GM18870 (cell line): ENCODE measurements around the gene USP17L29.
"Not testable (repeated sequence)": the region's sequence is repeated elsewhere in the genome, so short reads cannot be mapped to it uniquely, and the experiment has no call there.

ENCODE experiments used
- ATAC-seq: cut with Tn5 transposase; IDR thresholded peaks from one replicate; pipeline ENCODE4 v1.9.1; 2021; ENCODE audit warnings: moderate library complexity; ENCODE audit not compliant: unreplicated experiment

The USP17L29 gene, protein sequence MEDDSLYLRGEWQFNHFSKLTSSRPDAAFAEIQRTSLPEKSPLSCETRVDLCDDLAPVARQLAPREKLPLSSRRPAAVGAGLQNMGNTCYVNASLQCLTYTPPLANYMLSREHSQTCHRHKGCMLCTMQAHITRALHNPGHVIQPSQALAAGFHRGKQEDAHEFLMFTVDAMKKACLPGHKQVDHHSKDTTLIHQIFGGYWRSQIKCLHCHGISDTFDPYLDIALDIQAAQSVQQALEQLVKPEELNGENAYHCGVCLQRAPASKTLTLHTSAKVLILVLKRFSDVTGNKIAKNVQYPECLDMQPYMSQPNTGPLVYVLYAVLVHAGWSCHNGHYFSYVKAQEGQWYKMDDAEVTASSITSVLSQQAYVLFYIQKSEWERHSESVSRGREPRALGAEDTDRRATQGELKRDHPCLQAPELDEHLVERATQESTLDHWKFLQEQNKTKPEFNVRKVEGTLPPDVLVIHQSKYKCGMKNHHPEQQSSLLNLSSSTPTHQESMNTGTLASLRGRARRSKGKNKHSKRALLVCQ

DNA sequence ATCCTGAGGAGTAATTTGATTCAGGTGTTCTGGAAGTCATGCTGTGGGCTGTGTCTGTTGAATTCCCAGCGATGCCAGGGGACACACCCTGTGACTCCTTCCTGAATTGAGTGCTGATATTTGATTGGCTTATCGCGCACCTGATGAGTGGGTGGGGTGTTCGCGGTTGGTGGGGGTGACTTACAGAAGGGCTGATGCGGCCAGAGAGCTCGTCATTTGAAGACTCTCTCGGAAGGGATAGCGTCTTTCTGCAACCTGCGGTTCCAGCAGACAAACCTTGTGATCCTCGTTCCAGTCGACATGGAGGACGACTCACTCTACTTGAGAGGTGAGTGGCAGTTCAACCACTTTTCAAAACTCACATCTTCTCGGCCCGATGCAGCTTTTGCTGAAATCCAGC, at the start of gene USP17L29:
Gene USP17L29, plus strand, starts transcription at position 301 of the 400 bp plus-strand sequence. Its CDS starts 0 bp downstream, at position 301.
- not testable (repeated sequence) for ATAC-seq

DNA sequence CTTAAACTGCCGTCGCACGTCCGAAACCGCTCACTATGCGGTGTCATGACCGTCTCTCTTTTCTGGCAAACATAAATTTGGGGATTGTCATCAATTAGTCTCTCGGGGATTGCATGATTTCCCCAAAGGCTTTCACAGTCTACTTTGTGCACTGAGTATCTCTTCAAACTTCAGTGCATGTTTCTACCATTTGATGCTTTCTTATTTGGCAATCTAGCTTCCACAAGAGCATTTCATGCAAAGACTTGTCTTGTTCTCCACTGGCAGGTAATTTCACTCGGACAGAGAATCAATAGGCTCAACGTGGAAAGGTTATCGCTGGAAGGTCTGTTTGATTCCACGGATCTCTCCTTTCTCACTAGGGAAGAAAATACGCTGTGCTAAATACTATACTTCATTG, 29.2 kb upstream of the USP17L29 start:
- not testable (repeated sequence) for ATAC-seq

DNA sequence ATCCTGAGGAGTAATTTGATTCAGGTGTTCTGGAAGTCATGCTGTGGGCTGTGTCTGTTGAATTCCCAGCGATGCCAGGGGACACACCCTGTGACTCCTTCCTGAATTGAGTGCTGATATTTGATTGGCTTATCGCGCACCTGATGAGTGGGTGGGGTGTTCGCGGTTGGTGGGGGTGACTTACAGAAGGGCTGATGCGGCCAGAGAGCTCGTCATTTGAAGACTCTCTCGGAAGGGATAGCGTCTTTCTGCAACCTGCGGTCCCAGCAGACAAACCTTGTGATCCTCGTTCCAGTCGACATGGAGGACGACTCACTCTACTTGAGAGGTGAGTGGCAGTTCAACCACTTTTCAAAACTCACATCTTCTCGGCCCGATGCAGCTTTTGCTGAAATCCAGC, 28.6 kb upstream of the USP17L29 start, which contains the start of gene USP17L24:
Gene USP17L24, plus strand, starts transcription at position 301 of the 400 bp plus-strand sequence. Its CDS starts 0 bp downstream, at position 301.
- not testable (repeated sequence) for ATAC-seq

DNA sequence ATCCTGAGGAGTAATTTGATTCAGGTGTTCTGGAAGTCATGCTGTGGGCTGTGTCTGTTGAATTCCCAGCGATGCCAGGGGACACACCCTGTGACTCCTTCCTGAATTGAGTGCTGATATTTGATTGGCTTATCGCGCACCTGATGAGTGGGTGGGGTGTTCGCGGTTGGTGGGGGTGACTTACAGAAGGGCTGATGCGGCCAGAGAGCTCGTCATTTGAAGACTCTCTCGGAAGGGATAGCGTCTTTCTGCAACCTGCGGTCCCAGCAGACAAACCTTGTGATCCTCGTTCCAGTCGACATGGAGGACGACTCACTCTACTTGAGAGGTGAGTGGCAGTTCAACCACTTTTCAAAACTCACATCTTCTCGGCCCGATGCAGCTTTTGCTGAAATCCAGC, 23.8 kb upstream of the USP17L29 start, which contains the start of gene USP17L25:
Gene USP17L25, plus strand, starts transcription at position 301 of the 400 bp plus-strand sequence. Its CDS starts 0 bp downstream, at position 301.
- ATAC-seq: not testable (repeated sequence)

DNA sequence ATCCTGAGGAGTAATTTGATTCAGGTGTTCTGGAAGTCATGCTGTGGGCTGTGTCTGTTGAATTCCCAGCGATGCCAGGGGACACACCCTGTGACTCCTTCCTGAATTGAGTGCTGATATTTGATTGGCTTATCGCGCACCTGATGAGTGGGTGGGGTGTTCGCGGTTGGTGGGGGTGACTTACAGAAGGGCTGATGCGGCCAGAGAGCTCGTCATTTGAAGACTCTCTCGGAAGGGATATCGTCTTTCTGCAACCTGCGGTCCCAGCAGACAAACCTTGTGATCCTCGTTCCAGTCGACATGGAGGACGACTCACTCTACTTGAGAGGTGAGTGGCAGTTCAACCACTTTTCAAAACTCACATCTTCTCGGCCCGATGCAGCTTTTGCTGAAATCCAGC, 19.1 kb upstream of the USP17L29 start, which contains the start of gene USP17L26:
Gene USP17L26, plus strand, starts transcription at position 301 of the 400 bp plus-strand sequence. Its CDS starts 0 bp downstream, at position 301.
- ATAC-seq: not testable (repeated sequence)

DNA sequence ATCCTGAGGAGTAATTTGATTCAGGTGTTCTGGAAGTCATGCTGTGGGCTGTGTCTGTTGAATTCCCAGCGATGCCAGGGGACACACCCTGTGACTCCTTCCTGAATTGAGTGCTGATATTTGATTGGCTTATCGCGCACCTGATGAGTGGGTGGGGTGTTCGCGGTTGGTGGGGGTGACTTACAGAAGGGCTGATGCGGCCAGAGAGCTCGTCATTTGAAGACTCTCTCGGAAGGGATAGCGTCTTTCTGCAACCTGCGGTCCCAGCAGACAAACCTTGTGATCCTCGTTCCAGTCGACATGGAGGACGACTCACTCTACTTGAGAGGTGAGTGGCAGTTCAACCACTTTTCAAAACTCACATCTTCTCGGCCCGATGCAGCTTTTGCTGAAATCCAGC, 14.3 kb upstream of the USP17L29 start, which contains the start of gene USP17L5:
Gene USP17L5, plus strand, starts transcription at position 301 of the 400 bp plus-strand sequence. Its CDS starts 0 bp downstream, at position 301.
- not testable (repeated sequence) for ATAC-seq

DNA sequence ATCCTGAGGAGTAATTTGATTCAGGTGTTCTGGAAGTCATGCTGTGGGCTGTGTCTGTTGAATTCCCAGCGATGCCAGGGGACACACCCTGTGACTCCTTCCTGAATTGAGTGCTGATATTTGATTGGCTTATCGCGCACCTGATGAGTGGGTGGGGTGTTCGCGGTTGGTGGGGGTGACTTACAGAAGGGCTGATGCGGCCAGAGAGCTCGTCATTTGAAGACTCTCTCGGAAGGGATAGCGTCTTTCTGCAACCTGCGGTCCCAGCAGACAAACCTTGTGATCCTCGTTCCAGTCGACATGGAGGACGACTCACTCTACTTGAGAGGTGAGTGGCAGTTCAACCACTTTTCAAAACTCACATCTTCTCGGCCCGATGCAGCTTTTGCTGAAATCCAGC, 9.6 kb upstream of the USP17L29 start, which contains the start of gene USP17L27:
Gene USP17L27, plus strand, starts transcription at position 301 of the 400 bp plus-strand sequence. Its CDS starts 0 bp downstream, at position 301.
- not testable (repeated sequence) for ATAC-seq

DNA sequence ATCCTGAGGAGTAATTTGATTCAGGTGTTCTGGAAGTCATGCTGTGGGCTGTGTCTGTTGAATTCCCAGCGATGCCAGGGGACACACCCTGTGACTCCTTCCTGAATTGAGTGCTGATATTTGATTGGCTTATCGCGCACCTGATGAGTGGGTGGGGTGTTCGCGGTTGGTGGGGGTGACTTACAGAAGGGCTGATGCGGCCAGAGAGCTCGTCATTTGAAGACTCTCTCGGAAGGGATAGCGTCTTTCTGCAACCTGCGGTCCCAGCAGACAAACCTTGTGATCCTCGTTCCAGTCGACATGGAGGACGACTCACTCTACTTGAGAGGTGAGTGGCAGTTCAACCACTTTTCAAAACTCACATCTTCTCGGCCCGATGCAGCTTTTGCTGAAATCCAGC, 4.8 kb upstream of the USP17L29 start, which contains the start of gene USP17L28:
Gene USP17L28, plus strand, starts transcription at position 301 of the 400 bp plus-strand sequence. Its CDS starts 0 bp downstream, at position 301.
- ATAC-seq: not testable (repeated sequence)

DNA sequence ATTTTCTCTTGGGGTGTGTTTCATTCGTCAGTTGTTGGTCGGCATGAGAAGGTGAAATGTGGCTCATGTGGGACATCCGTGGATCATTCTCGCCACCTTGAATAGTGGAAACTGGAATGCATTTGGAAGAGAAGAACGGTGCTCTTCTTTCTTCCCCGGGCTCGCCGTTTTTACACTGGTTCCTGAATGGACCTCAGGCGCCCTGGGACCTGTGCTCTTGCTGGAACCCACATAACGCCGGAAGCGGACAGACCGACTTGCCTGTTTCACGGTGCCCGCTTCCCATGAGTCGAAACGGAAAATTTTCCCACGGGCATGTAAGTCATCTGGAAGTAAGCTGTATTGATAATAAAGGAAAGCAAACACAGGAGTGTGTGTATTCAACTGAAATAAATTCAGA, 2.6 kb upstream of the USP17L29 start:
- ATAC-seq: not testable (repeated sequence)

DNA sequence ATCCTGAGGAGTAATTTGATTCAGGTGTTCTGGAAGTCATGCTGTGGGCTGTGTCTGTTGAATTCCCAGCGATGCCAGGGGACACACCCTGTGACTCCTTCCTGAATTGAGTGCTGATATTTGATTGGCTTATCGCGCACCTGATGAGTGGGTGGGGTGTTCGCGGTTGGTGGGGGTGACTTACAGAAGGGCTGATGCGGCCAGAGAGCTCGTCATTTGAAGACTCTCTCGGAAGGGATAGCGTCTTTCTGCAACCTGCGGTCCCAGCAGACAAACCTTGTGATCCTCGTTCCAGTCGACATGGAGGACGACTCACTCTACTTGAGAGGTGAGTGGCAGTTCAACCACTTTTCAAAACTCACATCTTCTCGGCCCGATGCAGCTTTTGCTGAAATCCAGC, 9.4 kb downstream of the USP17L29 start, which contains the start of gene USP17L30:
Gene USP17L30, plus strand, starts transcription at position 301 of the 400 bp plus-strand sequence. Its CDS starts 0 bp downstream, at position 301.
- not testable (repeated sequence) for ATAC-seq

DNA sequence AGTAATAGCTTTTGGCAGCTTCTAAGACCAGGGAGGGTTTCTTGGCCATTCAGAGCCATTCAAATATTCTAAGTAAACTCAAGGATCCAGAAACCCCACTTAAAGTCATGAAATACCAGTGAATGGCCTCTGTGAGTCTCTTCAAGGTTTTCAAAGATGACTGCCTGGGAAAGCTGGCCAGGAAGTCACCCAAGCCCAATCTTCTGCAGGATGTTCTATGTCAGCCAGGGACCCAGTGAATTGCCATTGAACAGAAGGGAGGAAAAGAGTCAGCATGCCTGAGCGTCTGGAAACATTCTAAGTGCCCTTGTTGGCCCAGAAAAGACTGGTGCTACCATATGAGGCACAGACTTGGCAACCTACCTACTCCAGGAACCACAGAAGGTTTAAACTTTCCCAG, 26.4 kb downstream of the USP17L29 start:
- ATAC-seq: not testable (repeated sequence)

DNA sequence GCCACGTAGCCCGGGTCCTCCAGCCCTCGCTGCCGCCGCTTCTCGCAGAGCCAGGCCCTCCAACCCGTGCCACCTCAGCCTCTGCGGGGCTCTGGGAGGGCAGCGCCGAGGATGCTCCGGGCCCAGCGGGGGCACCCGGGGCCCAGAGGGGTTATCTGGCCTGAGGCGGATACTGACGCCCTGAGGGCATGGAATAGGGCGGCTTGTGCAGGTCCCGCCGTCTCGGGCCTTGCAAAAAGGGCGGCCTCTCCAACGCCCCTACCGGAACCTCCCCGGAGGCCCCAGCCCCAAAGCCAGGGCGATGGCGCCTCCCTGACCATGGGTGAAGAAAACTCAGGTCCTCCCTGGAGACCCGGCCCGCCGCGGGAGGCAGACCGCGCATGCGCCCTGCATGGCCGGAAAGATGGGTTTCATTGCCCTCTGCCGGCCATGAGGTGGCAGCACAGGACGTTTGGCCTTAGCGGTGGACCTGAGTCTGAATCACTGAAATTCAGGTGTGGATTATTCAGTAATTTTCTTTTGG, 27.6 kb downstream of the USP17L29 start:
- ATAC-seq: not testable (repeated sequence)

DNA sequence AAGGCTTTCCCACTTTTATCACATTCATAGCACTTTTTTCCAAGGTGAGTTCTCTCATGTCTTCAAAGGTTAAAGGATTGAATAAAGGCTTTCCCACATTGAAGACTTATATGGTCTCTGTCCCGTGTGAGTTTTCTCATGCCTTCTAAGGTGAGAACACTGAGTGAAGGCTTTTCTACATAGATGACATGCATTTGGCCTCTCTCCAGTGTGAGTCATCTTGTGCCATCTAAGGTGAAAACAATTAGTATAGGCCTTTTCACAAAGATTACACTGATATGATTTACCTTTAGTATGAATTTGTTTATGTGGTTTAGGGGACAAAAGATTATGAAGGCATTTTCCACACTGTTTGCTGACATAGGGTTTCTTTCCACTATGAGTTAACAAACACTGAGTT, 30.7 kb downstream of the USP17L29 start:
- ATAC-seq: no peak

DNA sequence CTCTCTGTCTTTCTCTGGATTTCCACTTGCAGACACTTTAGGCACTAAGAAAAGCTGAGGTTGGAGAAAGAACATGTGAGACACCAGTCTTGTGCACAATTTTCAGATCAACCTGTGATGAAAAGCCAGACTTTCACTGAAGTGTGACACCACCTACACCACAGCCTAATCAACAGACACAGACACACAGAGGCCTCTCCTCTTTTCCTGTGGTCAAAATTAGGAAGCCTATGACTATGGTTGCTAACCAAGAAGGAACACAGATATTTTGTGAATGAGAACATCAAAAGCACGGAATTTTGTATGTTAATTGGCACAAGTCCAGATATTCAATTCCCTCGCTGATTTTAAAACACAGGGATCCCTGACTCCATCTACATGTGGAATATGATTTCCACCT, 35.6 kb downstream of the USP17L29 start:
- ATAC-seq: not testable (repeated sequence)
